GM10248 (cell line): ENCODE data around the gene HIVEP1.

Source experiments
- CTCF ChIA-PET: fragments of 300-600 bp; sonication (Branson Sonifier 250); formaldehyde crosslinking; extraction: SDS; loops from one replicate; lab custom pipeline; 2021; ENCODE audit warnings: antibody characterized with exemption; lab: Yijun Ruan, JAX
- POLR2A ChIA-PET: fragments of 350-650 bp; sonication (Branson Sonifier 250); formaldehyde crosslinking; extraction: SDS; loops from one replicate; lab custom pipeline; 2020; ENCODE audit warnings: antibody characterized with exemption; lab: Yijun Ruan, JAX
- DNase-seq: peaks from one replicate; pipeline ENCODE4 v3.0.0; 2012; ENCODE audit errors: extremely low spot score
- CTCF ChIP-seq: IDR thresholded peaks from 2 replicates; pipeline ENCODE4 v1.5.1; 2012; ENCODE audit warnings: mild to moderate bottlenecking, low read depth; ENCODE audit errors: extremely low read depth, missing control alignments, control extremely low read depth

The HIVEP1 gene

GRCh38 chr6:12000174-12000573 lies 11.9 kb upstream of the HIVEP1 start:
- CTCF ChIA-PET = interaction anchor here (1.2 kb wide), 1 partner anchor 346 kb away, joined by 5 read pairs; no protein-coding TSS in a partner anchor
- no peak for TF ChIP-seq CTCF
- DNase-seq = no peak
- POLR2A ChIA-PET = no interaction called here

GRCh38 chr6:12001004-12001705 lies 11.0 kb upstream of the HIVEP1 start:
- no peak for DNase-seq
- ChIA-PET POLR2A (no interaction called here), CTCF (interaction anchor here (1.2 kb wide), 1 partner anchor 347 kb away, joined by 5 read pairs; no protein-coding TSS in a partner anchor)
- TF ChIP-seq CTCF = no peak

- ChIA-PET POLR2A (no interaction called here), CTCF (interaction anchor here (1.0 kb wide), 1 partner anchor 10 kb away, joined by 5 read pairs; no protein-coding TSS in a partner anchor)
- DNase-seq = no peak
- TF ChIP-seq CTCF = no peak
These were observed 10.2 kb upstream of the HIVEP1 start for GRCh38 chr6:12001706-12002435.

- CTCF ChIA-PET = interaction anchor here (1.2 kb wide), 1 partner anchor 131 kb away, joined by 3 read pairs; no protein-coding TSS in a partner anchor
- TF ChIP-seq CTCF = no peak
- DNase-seq = no peak
- POLR2A ChIA-PET = interaction anchor here (0.6 kb wide), 1 partner anchor 782 kb away, joined by 3 read pairs; no protein-coding TSS in a partner anchor
These were observed 4.6 kb upstream of the HIVEP1 start for GRCh38 chr6:12007473-12007872.

- no peak for DNase-seq
- TF ChIP-seq CTCF = no peak
- ChIA-PET POLR2A (interaction anchor here (0.6 kb wide), 1 partner anchor 783 kb away, joined by 3 read pairs; no protein-coding TSS in a partner anchor), CTCF (no interaction called here)
These were observed 4.2 kb upstream of the HIVEP1 start for GRCh38 chr6:12007887-12008286.

GRCh38 chr6:12008366-12009179 lies 3.5 kb upstream of the HIVEP1 start:
- ChIA-PET CTCF (no interaction called here), POLR2A (no interaction called here)
- peak; percentile 82 for DNase-seq
- TF ChIP-seq CTCF = no peak
